Right hindlimb (tissue), 1 donor: Measurements from ENCODE around the gene GNAO1.
"Not testable (repeated sequence)": the region's sequence is repeated elsewhere in the genome, so short reads cannot be mapped to it uniquely, and the experiment has no call there.

Experiments used
- DNase-seq: peaks from one replicate; pipeline ENCODE4 v3.0.0-alpha.2; 2018

GNAO1 gene

DNA sequence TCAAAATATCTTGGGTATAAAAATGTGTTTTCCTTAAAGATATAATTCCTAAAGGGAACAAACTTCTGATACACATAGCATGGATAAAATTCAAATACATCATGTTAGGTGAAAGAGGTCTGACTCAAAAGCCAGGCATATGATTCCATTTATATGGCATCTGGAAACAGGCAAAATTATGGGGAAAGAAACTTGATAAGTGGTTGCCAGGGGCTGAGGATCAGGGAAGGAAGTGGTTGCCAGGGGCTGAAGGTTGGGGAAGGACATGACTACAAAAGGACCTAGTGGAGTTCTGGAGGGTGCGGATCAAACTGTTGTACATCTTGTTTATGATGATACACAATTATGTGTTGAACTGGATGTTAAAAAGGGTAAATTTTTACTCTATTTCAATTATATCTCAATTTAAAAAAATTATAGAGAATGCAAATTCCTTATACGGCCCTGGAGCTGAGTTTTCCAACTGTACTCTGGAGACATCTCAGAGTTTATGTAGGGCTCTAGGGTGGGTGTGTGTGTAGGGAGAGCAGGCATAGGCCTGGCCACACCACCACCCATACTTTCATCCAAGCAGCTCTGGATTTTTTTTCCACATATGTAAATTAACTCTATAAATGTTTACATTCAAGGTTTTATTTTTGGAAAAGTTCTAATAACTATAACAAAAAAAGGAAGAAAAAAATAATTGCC is 179.0 kb downstream of the GNAO1 start:
- no peak for DNase-seq

DNA sequence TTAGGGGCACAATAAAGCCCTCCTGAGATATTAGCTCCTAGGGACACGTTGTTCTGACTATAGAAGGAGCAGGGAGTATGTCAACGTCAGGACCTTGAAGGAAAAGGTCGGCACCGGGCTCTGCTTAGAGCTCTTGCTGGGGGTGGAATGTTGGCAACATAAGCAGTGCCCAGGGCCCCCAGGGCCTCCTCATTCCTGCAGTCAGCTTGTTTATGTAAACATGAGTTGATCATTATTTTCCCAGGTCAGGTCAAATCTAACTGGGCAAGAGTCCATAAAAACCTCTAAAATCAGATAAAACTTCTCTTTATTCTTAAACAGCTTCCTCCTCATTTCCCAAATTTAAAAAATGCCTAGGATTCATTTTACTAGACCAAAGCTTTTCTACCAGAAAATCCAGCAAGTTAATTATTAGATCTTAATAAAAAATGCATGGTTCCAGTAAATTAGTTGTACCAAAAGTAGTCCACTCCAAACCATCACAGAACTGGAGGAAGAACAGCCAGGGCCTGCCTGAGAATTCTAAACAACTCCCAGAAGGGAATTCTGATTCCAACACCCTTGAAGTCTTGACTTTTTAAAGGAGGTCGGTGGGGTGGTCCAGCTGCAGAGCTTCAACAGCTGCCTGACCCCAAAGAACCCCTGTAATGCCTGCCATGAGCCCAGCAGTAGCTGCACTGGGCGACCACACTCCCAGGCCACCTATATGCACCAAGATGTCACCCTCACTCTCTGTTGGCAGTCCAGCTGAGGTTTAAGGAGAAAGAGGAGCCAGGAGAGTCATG is 179.8 kb downstream of the GNAO1 start:
- no peak for DNase-seq

DNA sequence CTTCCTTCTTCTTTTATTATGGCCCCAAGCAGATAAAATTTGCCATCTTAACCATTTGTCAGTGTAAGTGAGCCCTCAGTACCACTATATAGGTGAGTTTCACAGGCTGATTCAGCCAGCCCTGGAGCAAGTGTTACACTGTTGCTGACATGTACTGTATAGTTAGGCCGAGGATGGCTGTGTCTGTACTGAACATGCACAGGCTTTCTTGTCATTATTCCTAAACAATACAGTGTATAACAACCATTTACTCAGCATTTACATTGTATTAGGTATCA is 180.3 kb downstream of the GNAO1 start:
- DNase-seq, result no peak

DNA sequence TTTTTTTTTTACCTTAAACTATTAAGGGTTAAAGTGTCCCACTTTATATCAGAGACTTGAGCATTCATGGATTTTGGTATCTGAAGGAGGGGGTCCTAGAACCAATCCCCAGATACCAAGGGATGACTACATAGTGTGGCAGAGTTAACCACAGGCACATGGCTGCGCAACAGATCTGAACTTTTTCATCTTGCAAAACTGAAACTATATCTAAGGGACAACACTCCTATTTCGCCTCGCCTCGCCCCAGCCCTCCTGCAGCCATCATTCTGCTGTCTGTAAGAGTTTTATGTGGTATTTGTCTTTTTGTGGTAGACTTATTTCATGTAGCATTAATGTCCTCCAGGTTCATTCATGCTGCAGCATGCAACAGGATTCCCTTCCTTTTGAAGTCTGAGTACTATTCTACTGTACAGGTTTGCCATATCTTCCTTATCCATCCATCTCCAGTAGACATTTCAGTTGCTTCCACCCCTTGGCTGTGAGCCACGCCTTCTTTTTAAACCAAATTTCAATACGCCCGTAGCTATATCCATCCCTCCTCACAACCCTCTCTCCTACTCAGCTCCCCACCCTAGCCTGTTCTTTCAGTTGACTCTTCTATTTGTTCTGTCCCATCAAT is 180.8 kb downstream of the GNAO1 start:
- no peak for DNase-seq

DNA sequence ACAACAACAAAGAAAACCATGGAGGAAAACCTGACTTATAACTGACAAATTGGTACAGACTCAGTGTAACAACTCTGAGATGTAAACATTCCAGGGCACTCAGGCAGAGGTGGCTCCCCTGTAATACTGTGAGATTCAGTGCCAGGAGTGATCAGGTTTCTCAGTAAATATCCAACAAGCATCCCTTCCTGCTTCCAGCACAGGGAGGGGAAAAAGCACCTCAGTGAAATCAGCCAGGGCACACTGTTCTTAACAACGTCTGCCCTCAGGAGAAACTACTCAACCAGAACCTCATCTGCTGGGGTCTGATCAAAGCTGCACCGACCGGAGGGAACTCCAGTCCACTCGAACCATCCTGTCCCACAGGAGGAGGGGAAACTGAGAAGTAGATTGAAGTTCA is 181.7 kb downstream of the GNAO1 start:
- DNase-seq, result no peak

DNA sequence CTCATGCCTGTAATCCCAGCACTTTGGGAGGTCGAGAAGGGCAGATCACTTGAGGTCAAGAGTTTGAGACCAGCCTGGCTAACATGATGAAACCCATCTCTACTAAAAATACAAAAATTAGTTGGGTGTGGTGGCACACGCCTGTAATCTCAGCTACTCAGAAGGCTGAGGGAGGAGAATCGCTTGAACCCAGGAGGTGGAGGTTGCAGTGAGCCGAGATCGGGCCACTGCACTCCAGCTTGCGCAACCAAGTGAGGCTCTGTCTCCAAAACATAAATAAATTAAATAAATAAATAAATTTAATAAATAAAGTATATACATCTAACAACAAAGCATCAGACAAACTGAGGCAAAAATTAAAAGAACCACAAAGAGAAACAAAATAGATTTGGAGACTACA is 184.5 kb downstream of the GNAO1 start:
- not testable (repeated sequence) for DNase-seq

DNA sequence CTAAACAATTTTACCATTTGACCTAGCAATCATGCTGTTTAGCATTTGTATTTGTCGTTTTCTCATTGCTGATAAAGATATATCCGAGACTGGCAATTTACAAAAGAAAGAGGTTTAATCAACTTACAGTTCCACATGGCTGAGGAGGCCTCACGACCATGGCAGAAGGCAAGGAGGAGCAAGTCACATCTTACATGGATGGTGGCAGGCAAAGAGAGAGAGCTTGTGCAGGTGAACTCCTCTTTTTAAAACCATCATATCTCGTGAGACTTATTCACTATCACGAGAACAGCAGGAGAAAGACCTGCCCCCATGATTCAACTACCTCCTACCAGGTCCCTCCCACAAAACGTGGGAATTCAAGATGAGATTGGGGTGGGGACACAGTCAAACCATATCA is 187.8 kb downstream of the GNAO1 start:
- not testable (repeated sequence) for DNase-seq

DNA sequence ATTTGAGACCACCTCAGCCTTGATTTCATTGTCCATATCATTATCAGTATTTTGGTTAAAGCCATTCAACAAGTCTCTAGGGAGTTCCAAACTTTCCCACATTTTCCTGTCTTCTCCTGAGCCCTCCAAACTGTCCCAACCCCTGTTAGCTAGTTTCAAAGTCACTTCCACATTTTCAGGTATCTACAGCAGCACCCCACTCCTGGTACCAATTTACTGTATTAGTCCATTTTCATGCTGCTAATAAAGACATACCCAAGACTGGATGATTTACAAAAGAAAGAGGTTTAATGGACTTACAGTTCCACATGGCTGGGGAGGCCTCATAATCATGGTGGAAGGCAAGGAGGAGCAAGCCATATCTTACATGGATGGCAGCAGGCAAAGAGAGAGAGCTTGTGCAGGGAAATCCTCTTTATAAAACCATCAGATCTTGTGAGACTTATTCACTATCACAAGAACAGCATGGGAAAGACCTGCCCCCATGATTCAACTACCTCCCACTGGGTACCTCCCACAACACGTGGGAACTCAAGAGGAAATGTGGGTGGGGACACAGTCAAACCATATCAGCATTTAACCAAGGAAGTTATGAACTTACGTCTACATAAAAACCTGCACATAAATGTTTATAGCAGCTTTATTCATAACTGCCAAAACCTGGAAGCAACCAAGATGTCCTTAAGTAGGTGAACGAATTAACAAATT is 189.6 kb downstream of the GNAO1 start:
- DNase-seq, result not testable (repeated sequence)

DNA sequence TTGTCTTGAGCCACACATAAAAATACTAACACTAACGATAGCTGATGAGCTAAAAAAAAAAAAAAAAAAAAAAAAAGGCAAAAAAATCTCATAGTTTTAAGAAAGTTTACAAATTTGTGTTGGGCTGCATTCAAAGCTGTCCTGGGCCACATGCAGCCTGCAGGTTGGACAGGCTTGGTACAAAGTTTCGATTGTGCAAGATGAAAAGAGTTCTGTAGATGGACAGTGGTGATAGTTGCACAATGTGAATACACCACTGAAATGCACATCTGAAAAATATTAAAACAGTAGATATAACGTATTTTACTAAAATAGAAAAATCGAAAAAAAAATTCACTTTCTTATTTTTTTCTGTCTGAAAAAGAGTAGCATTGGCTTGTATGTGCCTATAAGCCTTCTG is 191.2 kb downstream of the GNAO1 start:
- DNase-seq, result no peak

DNA sequence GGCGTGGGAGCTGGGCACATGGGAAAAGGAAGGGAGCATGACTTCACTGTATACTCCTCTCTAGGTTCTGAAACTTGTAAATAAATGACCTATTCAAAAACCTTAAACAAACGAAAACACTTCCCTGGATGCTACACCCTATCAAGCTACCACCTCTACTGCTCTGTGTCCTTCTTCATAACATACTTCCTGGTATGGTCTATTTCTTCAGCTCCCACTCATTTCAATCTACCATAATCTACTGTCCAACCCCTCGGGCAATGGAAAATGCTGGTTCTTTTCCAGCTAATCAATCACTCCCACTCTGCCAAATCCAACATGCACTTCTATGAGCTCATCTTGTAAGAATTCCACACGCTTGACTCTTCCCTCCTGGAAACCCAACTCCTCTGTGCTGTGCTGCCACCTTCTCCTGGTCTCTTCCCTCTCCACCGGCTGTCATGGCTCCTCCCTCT is 191.6 kb downstream of the GNAO1 start:
- no peak for DNase-seq

DNA sequence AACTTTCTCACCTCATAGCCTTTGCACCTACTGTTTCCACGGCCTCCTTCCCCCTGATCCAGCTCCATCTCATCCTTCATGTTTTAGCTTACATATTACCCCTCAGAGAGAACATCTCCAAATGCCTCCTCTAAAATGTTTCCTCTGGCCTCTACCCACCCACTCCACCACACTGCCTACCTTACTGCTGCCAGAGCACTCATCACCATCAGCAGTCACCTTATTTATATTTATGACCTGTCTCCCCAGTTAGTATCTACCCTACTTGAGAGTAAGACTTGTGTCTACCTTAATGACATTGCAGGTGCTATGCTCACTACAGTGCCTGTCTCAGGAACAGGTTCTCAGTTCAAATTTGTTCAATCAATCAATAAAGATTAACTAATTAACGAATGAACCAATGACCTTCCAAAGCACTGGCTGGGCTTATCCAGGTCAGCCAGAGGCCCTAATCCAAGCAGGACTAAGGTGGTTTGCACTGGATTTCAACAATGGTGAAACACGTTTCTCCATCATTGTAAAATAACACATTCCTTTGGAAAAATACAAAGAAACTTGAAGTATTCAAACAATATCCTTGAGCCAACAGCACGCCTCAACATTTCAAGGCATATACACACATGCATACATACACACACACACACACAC is 192.9 kb downstream of the GNAO1 start:
- DNase-seq, result no peak

DNA sequence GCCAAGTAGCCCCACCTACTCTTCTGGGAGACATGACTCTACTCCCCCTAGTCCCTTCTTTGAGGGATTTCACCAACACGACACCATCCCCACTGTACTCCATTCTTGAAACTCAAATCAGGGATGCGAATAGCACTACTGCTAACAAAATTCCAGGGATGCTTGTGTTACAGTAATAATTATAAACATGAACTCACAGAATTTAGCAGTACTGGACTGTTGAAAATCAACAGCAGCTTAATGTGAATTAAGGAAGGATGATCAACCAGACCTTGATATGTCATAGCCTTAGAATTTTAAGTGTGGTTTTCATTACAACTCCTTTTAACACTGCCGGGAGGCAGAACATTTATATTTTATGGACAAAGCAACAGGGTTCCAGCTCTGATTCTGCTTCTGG is 196.1 kb downstream of the GNAO1 start:
- no peak for DNase-seq

DNA sequence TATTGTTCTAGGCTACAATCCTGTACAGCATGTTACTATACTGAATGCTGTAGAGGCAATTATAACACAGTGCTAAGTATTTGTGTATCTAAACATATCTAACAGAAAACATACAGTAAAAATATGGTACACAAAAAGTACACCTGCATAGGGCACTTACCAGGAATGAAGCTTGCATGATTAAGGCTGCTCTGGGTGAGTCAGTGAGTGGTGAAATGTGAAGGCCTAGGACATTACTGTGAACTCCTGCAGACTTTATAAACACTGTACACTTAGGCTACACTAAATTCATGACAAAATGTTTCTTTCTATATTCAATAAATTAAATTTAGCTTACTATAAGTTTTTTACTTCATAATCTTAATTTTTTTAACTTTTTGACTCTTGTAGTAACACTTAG is 196.9 kb downstream of the GNAO1 start:
- no peak for DNase-seq

DNA sequence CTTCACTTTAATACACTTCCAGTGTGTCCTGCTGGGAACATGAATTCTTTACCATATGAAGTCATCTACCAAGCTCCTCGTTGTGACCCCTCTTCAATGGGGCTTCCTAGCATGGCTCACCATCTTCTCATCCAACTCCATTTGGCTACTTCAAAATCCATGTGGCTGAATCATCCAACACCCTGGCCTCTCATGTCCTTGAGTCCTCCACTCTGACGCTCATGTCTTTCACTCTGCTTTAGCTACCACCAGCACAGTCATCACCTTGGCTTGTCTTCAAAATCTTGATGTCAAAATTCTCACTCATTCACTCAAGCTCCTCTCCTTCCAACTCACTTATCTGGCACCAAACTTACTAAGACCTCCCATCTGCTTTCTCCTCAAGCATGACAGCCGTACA is 198.3 kb downstream of the GNAO1 start:
- no peak for DNase-seq

DNA sequence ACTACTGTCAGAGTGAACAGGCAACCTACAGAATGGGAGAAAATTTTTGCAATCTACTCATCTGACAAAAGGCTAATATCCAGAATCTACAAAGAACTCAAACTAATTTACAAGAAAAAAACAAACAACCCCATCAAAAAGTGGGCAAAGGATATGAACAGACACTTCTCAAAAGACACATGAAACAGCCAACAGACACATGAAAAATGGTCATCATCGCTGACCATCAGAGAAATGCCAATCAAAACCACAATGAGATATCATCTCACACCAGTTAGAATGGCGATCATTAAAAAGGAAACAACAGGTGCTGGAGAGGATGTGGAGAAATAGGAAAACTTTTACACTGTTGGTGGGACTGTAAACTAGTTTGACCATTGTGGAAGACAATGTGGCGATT is 205.4 kb downstream of the GNAO1 start:
- DNase-seq, result not testable (repeated sequence)

DNA sequence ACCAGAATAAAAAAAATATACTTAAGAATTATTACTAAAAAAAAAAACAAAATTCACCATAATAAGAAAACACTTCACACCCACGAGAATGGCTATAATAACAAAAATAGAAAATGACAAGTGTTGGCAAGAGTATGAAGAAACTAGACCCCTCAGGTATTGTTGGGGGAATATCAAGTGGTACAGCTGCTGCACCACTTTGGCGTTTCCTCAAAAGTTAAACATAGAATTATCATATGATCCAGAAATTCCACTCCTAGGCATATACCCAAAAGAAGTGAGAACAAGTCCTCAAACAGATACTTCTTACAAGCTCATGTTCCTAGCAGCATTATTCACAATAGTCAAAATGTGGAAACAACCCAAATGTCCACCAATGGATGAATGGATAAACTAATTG is 207.8 kb downstream of the GNAO1 start:
- no peak for DNase-seq

DNA sequence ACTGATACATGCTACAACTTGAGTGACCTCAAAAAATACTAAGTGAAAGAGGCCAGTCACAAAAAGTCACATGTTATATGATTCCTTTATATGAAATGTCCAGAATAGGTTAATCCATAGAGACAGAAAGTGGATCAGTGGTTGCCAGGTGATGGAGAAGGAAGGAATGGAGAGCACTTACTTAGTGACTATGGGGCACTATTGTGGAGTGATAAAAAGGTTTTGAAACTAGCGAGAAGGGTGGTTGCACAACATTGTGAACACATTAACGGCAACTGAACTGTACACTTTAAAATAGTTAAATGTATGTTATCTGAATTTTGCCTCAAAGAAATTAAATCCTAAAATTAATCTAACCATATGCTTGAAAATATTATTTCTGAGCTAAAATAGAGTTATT is 208.2 kb downstream of the GNAO1 start:
- DNase-seq, result no peak

DNA sequence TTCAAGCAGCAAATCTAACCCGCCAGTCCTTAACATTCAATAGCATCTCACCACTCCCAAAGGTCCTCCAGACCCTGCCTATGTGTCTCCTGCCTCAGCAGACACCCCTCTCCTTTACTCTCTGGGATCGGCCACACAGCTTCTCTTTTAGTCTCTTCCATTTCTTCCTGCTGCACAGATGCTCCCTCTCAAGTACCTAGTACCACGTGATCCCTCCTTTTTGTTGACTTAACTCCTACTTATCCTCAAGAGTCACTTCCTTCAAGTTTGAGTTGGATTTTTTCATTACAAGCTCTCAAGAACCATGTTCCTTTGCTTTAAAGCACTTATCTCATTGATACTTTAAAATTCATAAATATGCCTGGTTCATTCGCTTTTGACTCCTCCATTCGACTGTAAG is 209.2 kb downstream of the GNAO1 start:
- no peak for DNase-seq

DNA sequence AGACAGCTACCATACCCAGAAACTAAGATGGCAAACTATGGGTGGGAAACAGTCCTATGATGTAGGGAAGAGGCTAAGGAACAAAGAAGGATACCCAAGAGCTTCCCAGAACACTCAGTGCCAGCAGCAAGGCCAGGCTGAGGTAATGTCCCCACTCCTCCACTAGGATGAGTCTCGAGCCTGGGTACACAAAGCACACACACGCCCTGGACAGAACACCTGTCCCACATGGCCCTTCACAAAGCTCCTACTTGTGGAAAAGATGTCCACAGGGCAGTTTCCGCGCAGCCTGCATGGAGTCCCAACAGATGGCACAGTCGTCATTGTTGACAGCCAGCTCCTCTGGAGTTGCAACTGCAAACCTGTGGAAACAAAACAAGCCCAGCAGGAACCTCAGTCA is 210.2 kb downstream of the GNAO1 start:
- DNase-seq, result no peak

DNA sequence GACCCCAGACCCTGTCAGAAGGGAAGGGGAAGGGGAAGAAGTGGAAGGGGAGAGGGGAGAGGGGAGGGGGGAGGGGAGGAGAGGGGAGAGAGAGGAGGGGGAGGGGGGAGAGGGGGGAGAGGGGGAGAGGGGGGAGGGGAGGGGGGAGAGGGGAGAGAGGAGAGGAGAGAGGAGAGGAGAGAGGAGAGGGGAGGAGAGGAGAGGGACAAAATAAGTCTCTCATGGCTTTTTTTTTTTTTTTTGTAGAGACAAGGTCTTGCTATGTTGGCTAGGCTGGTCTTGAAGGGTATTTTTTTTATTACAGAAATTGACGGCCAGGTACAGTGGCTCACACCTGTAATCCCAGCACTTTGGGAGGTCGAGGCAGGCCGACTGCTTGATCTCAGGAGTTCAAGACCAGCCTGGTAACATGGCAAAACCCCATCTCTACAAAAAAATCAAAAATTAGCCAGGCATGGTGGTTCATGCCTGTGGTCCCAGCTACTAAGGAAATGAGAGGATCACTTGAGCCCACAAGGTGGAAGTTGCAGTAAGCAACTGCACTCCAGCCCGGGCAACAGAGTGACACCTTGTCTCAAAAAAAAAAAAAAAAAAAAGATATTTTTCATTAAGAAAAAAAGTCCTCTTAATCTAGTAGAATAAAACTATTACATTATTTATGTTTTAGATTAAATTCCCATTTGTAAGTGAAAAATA is 214.8 kb downstream of the GNAO1 start:
- DNase-seq, result no peak
